ENCODE measurements around the gene ST8SIA1. TPM values are rescaled to one million over a fixed set of nuclear protein-coding genes. Genes with fewer than 3 reads are reported as not detected.

The ST8SIA1 gene
- total and polyA plus RNA-seq, 4 donors: 16.4 to 41.9 (median 36.3) TPM

GRCh38 chr12:22211128-22211527 is 123.4 kb downstream of the ST8SIA1 start:
- H3K27me3 ChIP-seq (ENCODE audit: control insufficient read depth, insufficient read depth, low read length): no peaks in the 10 kb centered on the region
- H3K4me1 ChIP-seq (ENCODE audit: control insufficient read depth, insufficient read depth, low read length): no peaks in the 10 kb centered on the region
- no peak overlapping the region for H3K4me3 ChIP-seq (ENCODE audit: low read depth, low read length)
- no peak for DNase-seq (ENCODE audit: low read depth in 4 of 6, low spot score in 6 of 6)
- no peak overlapping the region for H3K27ac ChIP-seq (ENCODE audit: low read depth, low read length)
- WGBS (ENCODE audit: insufficient coverage): no CpG with 5 or more reads among the region's 2 CpGs
- H3K36me3 ChIP-seq (ENCODE audit: control insufficient read depth, insufficient read depth, low read length): no peaks in the 10 kb centered on the region
- peaks cover 4% of the 10 kb centered on the region for H3K9me3 ChIP-seq (ENCODE audit: control insufficient read depth, insufficient read depth, low read length)

- DNase-seq (ENCODE audit: low read depth in 4 of 6, low spot score in 6 of 6): peak in 1 of 6 donors; percentile 20
- Histone ChIP-seq H3K9me3 (ENCODE audit: control insufficient read depth, insufficient read depth, low read length) (peaks cover 4% of the 10 kb centered on the region), H3K4me3 (ENCODE audit: low read depth, low read length) (no peak overlapping the region), H3K4me1 (ENCODE audit: control insufficient read depth, insufficient read depth, low read length) (no peaks in the 10 kb centered on the region), H3K27me3 (ENCODE audit: control insufficient read depth, insufficient read depth, low read length) (no peaks in the 10 kb centered on the region), H3K27ac (ENCODE audit: low read depth, low read length) (no peak overlapping the region), H3K36me3 (ENCODE audit: control insufficient read depth, insufficient read depth, low read length) (no peaks in the 10 kb centered on the region)
Observed at GRCh38 chr12:22209422-22209821, 125.1 kb downstream of the ST8SIA1 start.

GRCh38 chr12:22206111-22206728 is 128.3 kb downstream of the ST8SIA1 start:
- H3K4me1 ChIP-seq (ENCODE audit: control insufficient read depth, insufficient read depth, low read length): no peaks in the 10 kb centered on the region
- no peak overlapping the region for H3K4me3 ChIP-seq (ENCODE audit: low read depth, low read length)
- no peaks in the 10 kb centered on the region for H3K36me3 ChIP-seq (ENCODE audit: control insufficient read depth, insufficient read depth, low read length)
- 98% methylated on average over 5 of the region's 6 CpGs for WGBS (ENCODE audit: insufficient coverage)
- peaks cover 8% of the 10 kb centered on the region for H3K9me3 ChIP-seq (ENCODE audit: control insufficient read depth, insufficient read depth, low read length)
- H3K27me3 ChIP-seq (ENCODE audit: control insufficient read depth, insufficient read depth, low read length): no peaks in the 10 kb centered on the region
- DNase-seq (ENCODE audit: low read depth in 4 of 6, low spot score in 6 of 6): no peak
- H3K27ac ChIP-seq (ENCODE audit: low read depth, low read length): no peak overlapping the region

- H3K4me3 ChIP-seq (ENCODE audit: low read depth, low read length): no peak overlapping the region
- no peak for DNase-seq (ENCODE audit: low read depth in 4 of 6, low spot score in 6 of 6)
- H3K27me3 ChIP-seq (ENCODE audit: control insufficient read depth, insufficient read depth, low read length): no peaks in the 10 kb centered on the region
- no peaks in the 10 kb centered on the region for H3K36me3 ChIP-seq (ENCODE audit: control insufficient read depth, insufficient read depth, low read length)
- no peak overlapping the region for H3K27ac ChIP-seq (ENCODE audit: low read depth, low read length)
- no peaks in the 10 kb centered on the region for H3K4me1 ChIP-seq (ENCODE audit: control insufficient read depth, insufficient read depth, low read length)
- peaks cover 5% of the 10 kb centered on the region for H3K9me3 ChIP-seq (ENCODE audit: control insufficient read depth, insufficient read depth, low read length)
- WGBS (ENCODE audit: insufficient coverage): 87% methylated on average over 1 of the region's 1 CpG
Observed at GRCh38 chr12:22204391-22204790, 130.1 kb downstream of the ST8SIA1 start.

- H3K27me3 ChIP-seq (ENCODE audit: control insufficient read depth, insufficient read depth, low read length): no peaks in the 10 kb centered on the region
- peaks cover 5% of the 10 kb centered on the region for H3K9me3 ChIP-seq (ENCODE audit: control insufficient read depth, insufficient read depth, low read length)
- no peaks in the 10 kb centered on the region for H3K36me3 ChIP-seq (ENCODE audit: control insufficient read depth, insufficient read depth, low read length)
- H3K4me1 ChIP-seq (ENCODE audit: control insufficient read depth, insufficient read depth, low read length): no peaks in the 10 kb centered on the region
- H3K27ac ChIP-seq (ENCODE audit: low read depth, low read length): no peak overlapping the region
- no peak overlapping the region for H3K4me3 ChIP-seq (ENCODE audit: low read depth, low read length)
- 74% methylated on average over 5 of the region's 5 CpGs for WGBS (ENCODE audit: insufficient coverage)
- no peak for DNase-seq (ENCODE audit: low read depth in 4 of 6, low spot score in 6 of 6)
Observed at GRCh38 chr12:22202847-22203246, 131.7 kb downstream of the ST8SIA1 start.

- Histone ChIP-seq H3K4me1 (ENCODE audit: control insufficient read depth, insufficient read depth, low read length) (no peaks in the 10 kb centered on the region), H3K4me3 (ENCODE audit: low read depth, low read length) (no peak overlapping the region), H3K36me3 (ENCODE audit: control insufficient read depth, insufficient read depth, low read length) (no peaks in the 10 kb centered on the region), H3K27ac (ENCODE audit: low read depth, low read length) (no peak overlapping the region), H3K27me3 (ENCODE audit: control insufficient read depth, insufficient read depth, low read length) (no peaks in the 10 kb centered on the region), H3K9me3 (ENCODE audit: control insufficient read depth, insufficient read depth, low read length) (peaks cover 5% of the 10 kb centered on the region)
- 83% methylated on average over 1 of the region's 3 CpGs for WGBS (ENCODE audit: insufficient coverage)
- DNase-seq (ENCODE audit: low read depth in 4 of 6, low spot score in 6 of 6): no peak
Observed at GRCh38 chr12:22201101-22201500, 133.4 kb downstream of the ST8SIA1 start.

- H3K4me1 ChIP-seq (ENCODE audit: control insufficient read depth, insufficient read depth, low read length): no peaks in the 10 kb centered on the region
- no peaks in the 10 kb centered on the region for H3K27me3 ChIP-seq (ENCODE audit: control insufficient read depth, insufficient read depth, low read length)
- H3K4me3 ChIP-seq (ENCODE audit: low read depth, low read length): no peak overlapping the region
- H3K36me3 ChIP-seq (ENCODE audit: control insufficient read depth, insufficient read depth, low read length): no peaks in the 10 kb centered on the region
- H3K9me3 ChIP-seq (ENCODE audit: control insufficient read depth, insufficient read depth, low read length): no peaks in the 10 kb centered on the region
- H3K27ac ChIP-seq (ENCODE audit: low read depth, low read length): no peak overlapping the region
- WGBS (ENCODE audit: insufficient coverage): no CpG with 5 or more reads among the region's 1 CpG
- peak in 1 of 6 donors; percentile 51 for DNase-seq (ENCODE audit: low read depth in 4 of 6, low spot score in 6 of 6)
Observed at GRCh38 chr12:22196236-22196635, 138.3 kb downstream of the ST8SIA1 start.

- no peaks in the 10 kb centered on the region for H3K27me3 ChIP-seq (ENCODE audit: control insufficient read depth, insufficient read depth, low read length)
- H3K9me3 ChIP-seq (ENCODE audit: control insufficient read depth, insufficient read depth, low read length): no peaks in the 10 kb centered on the region
- no peak for DNase-seq (ENCODE audit: low read depth in 4 of 6, low spot score in 6 of 6)
- no peak overlapping the region for H3K4me3 ChIP-seq (ENCODE audit: low read depth, low read length)
- H3K36me3 ChIP-seq (ENCODE audit: control insufficient read depth, insufficient read depth, low read length): no peaks in the 10 kb centered on the region
- no peak overlapping the region for H3K27ac ChIP-seq (ENCODE audit: low read depth, low read length)
- H3K4me1 ChIP-seq (ENCODE audit: control insufficient read depth, insufficient read depth, low read length): no peaks in the 10 kb centered on the region
- no CpG with 5 or more reads among the region's 1 CpG for WGBS (ENCODE audit: insufficient coverage)
Observed at GRCh38 chr12:22190969-22191368, 143.5 kb downstream of the ST8SIA1 start.

- Histone ChIP-seq H3K4me1 (ENCODE audit: control insufficient read depth, insufficient read depth, low read length) (no peaks in the 10 kb centered on the region), H3K9me3 (ENCODE audit: control insufficient read depth, insufficient read depth, low read length) (no peaks in the 10 kb centered on the region), H3K36me3 (ENCODE audit: control insufficient read depth, insufficient read depth, low read length) (no peaks in the 10 kb centered on the region), H3K4me3 (ENCODE audit: low read depth, low read length) (no peak overlapping the region), H3K27ac (ENCODE audit: low read depth, low read length) (no peak overlapping the region), H3K27me3 (ENCODE audit: control insufficient read depth, insufficient read depth, low read length) (no peaks in the 10 kb centered on the region)
- peak in 2 of 6 donors; percentile 11 to 20 for DNase-seq (ENCODE audit: low read depth in 4 of 6, low spot score in 6 of 6)
- WGBS (ENCODE audit: insufficient coverage): 60% methylated on average over 1 of the region's 3 CpGs
Observed at GRCh38 chr12:22188431-22188830, 146.1 kb downstream of the ST8SIA1 start.

GRCh38 chr12:22180705-22181104 is 153.8 kb downstream of the ST8SIA1 start:
- no peak overlapping the region for H3K27ac ChIP-seq (ENCODE audit: low read depth, low read length)
- no peak for DNase-seq (ENCODE audit: low read depth in 4 of 6, low spot score in 6 of 6)
- H3K4me1 ChIP-seq (ENCODE audit: control insufficient read depth, insufficient read depth, low read length): no peaks in the 10 kb centered on the region
- no peaks in the 10 kb centered on the region for H3K36me3 ChIP-seq (ENCODE audit: control insufficient read depth, insufficient read depth, low read length)
- H3K9me3 ChIP-seq (ENCODE audit: control insufficient read depth, insufficient read depth, low read length): no peaks in the 10 kb centered on the region
- no peak overlapping the region for H3K4me3 ChIP-seq (ENCODE audit: low read depth, low read length)
- no CpG with 5 or more reads among the region's 1 CpG for WGBS (ENCODE audit: insufficient coverage)
- no peaks in the 10 kb centered on the region for H3K27me3 ChIP-seq (ENCODE audit: control insufficient read depth, insufficient read depth, low read length)

Measured in spinal cord (tissue), 10 donors.